IMR-90 (cell line): Measurements from ENCODE around the gene KIRREL1. TPM values are rescaled to one million over a fixed set of nuclear protein-coding genes. Genes with fewer than 3 reads are reported as not detected.

Experiments
- ATAC-seq: fragments of 200-7000 bp; cut with Tn5 transposase; 2 replicates; pipeline ENCODE4 v1.9.1; 2020; ENCODE audit warnings: low read depth, mild to moderate bottlenecking, moderate library complexity
- BruUV-seq: library from RNA; stranded (reverse); fragments of 400-500 nt; replicated peaks from 2 replicates; lab custom pipeline; 2021; lab: Mats Ljungman, UMichigan
- CTCF ChIA-PET: fragments of 300-600 bp; formaldehyde crosslinking; extraction: SDS; loops from one replicate; lab custom pipeline; 2021; ENCODE audit warnings: antibody characterized with exemption; lab: Yijun Ruan, JAX
- POLR2A ChIA-PET: fragments of 300-600 bp; sonication (Branson Sonifier 250); formaldehyde crosslinking; loops from one replicate; lab custom pipeline; 2022; ENCODE audit warnings: antibody characterized with exemption; ENCODE audit not compliant: unreplicated experiment; lab: Charles Lee
- DNase-seq: peaks from one replicate; pipeline ENCODE4 v3.0.0; 2013
- H2AFZ ChIP-seq: replicated peaks from 2 replicates; pipeline ENCODE3; 2013; ENCODE audit warnings: low read length, mild to moderate bottlenecking; ENCODE audit not compliant: poor library complexity
- H2AK5ac ChIP-seq: 2 replicates; pipeline ENCODE4 v1.6.1; 2013; ENCODE audit warnings: low read depth, low read length, inconsistent platforms
- H2AK9ac ChIP-seq: replicated peaks from 2 replicates; pipeline ENCODE3; 2013; ENCODE audit warnings: mild to moderate bottlenecking, low read depth, low read length, moderate library complexity; ENCODE audit not compliant: poor library complexity
- H2BK120ac ChIP-seq: 2 replicates; pipeline ENCODE4 v1.6.1; 2013; ENCODE audit warnings: low read depth, low read length, inconsistent platforms
- H2BK15ac ChIP-seq: 3 replicates; pipeline ENCODE4 v1.6.1; 2013; ENCODE audit warnings: low read depth, low read length, inconsistent platforms
- H2BK20ac ChIP-seq: 2 replicates; pipeline ENCODE4 v1.6.1; 2013; ENCODE audit warnings: low read depth, mild to moderate bottlenecking, inconsistent platforms, low read length, moderate library complexity
- H2BK5ac ChIP-seq: 2 replicates; pipeline ENCODE4 v1.6.1; 2013; ENCODE audit warnings: mild to moderate bottlenecking, low read depth, low read length, inconsistent platforms; ENCODE audit not compliant: poor library complexity, severe bottlenecking
- H3K14ac ChIP-seq: replicated peaks from 2 replicates; pipeline ENCODE4 v1.6.1; 2013; ENCODE audit warnings: low read depth, low read length, inconsistent platforms
- H3K18ac ChIP-seq: 2 replicates; pipeline ENCODE4 v1.6.1; 2013; ENCODE audit warnings: low read depth, low read length, control low read depth
- H3K23ac ChIP-seq: 2 replicates; pipeline ENCODE4 v1.6.1; 2013; ENCODE audit warnings: low read depth, low read length, inconsistent platforms
- H3K27ac ChIP-seq: 2 replicates; pipeline ENCODE4 v1.5.1; 2013; ENCODE audit warnings: mild to moderate bottlenecking, control low read depth, low read length; ENCODE audit not compliant: insufficient read depth
- H3K27me3 ChIP-seq: 2 replicates; pipeline ENCODE4 v1.6.1; 2013; ENCODE audit warnings: low read length; ENCODE audit not compliant: control insufficient read depth, insufficient read depth
- H3K36me3 ChIP-seq: 2 replicates; pipeline ENCODE4 v1.6.1; 2013; ENCODE audit warnings: low read length, mixed read lengths; ENCODE audit not compliant: control insufficient read depth, insufficient read depth
- H3K4ac ChIP-seq: 2 replicates; pipeline ENCODE4 v1.6.1; 2013; ENCODE audit warnings: low read depth, low read length, inconsistent platforms
- H3K4me1 ChIP-seq: 2 replicates; pipeline ENCODE4 v1.6.1; 2013; ENCODE audit warnings: low read length, mixed read lengths; ENCODE audit not compliant: control insufficient read depth, insufficient read depth
- H3K4me2 ChIP-seq: 2 replicates; pipeline ENCODE4 v1.6.1; 2013; ENCODE audit warnings: low read depth, mild to moderate bottlenecking, control low read depth, low read length, moderate library complexity
- H3K4me3 ChIP-seq: 2 replicates; pipeline ENCODE4 v1.5.1; 2013; ENCODE audit warnings: low read depth, mild to moderate bottlenecking, control low read depth, low read length, moderate library complexity; ENCODE audit not compliant: insufficient read depth
- H3K56ac ChIP-seq: 2 replicates; pipeline ENCODE4 v1.6.1; 2013; ENCODE audit warnings: low read length, inconsistent platforms; ENCODE audit not compliant: insufficient read depth; ENCODE audit errors: extremely low read depth
- H3K79me1 ChIP-seq, 2 experiments: 2 replicates each; pipeline ENCODE4 v1.6.1; 2013; ENCODE audit warnings: low read length in 2 of 2, inconsistent platforms in 1 of 2, low read depth in 1 of 2
- H3K9ac ChIP-seq: 2 replicates; pipeline ENCODE4 v1.6.1; 2013; ENCODE audit warnings: low read depth, low read length, control low read depth
- H3K9me1 ChIP-seq: 2 replicates; pipeline ENCODE4 v1.6.1; 2013; ENCODE audit warnings: low read length, inconsistent platforms; ENCODE audit not compliant: insufficient read depth
- H3K9me3 ChIP-seq: 2 replicates; pipeline ENCODE4 v1.6.1; 2013; ENCODE audit warnings: low read length; ENCODE audit not compliant: control insufficient read depth, insufficient read depth
- H4K20me1 ChIP-seq: 2 replicates; pipeline ENCODE4 v1.6.1; 2013; ENCODE audit warnings: low read length, inconsistent platforms; ENCODE audit not compliant: insufficient read depth
- H4K5ac ChIP-seq: 2 replicates; pipeline ENCODE4 v1.6.1; 2013; ENCODE audit warnings: mild to moderate bottlenecking, low read depth, low read length, control low read depth
- H4K8ac ChIP-seq, 2 experiments: 2 replicates each; pipeline ENCODE4 v1.6.1; 2013; ENCODE audit warnings: low read depth in 2 of 2, low read length in 2 of 2, control low read depth in 1 of 2, inconsistent platforms in 1 of 2
- H4K91ac ChIP-seq: 2 replicates; pipeline ENCODE4 v1.6.1; 2013; ENCODE audit warnings: low read depth, low read length, inconsistent platforms; ENCODE audit not compliant: insufficient read depth
- CEBPB ChIP-seq: IDR thresholded peaks from 2 replicates; pipeline ENCODE4 v1.6.1; 2012; ENCODE audit warnings: low read depth, low read length, improper control_type of control experiment
- CHD1 ChIP-seq: IDR thresholded peaks from 2 replicates; pipeline ENCODE4 v1.6.1; 2012; ENCODE audit warnings: low read depth, low read length, improper control_type of control experiment
- CTCF ChIP-seq: conservative IDR thresholded peaks from 2 replicates; pipeline ENCODE4 v1.5.1; 2012; ENCODE audit warnings: mild to moderate bottlenecking, low read depth, low read length, improper control_type of control experiment
- FOS ChIP-seq: fragments of 150-350 bp; IDR thresholded peaks from 2 replicates; pipeline ENCODE4 v1.6.1; 2016; ENCODE audit warnings: low read depth, low read length
- MAFK ChIP-seq: IDR thresholded peaks from 2 replicates; pipeline ENCODE4 v1.6.1; 2012; ENCODE audit warnings: low read depth, low read length, improper control_type of control experiment
- MAZ ChIP-seq: IDR thresholded peaks from 2 replicates; pipeline ENCODE4 v1.6.1; 2012; ENCODE audit warnings: low read depth, mild to moderate bottlenecking, low read length, improper control_type of control experiment, moderate library complexity, borderline replicate concordance
- MXI1 ChIP-seq: IDR thresholded peaks from 2 replicates; pipeline ENCODE4 v1.6.1; 2012; ENCODE audit warnings: low read depth, mild to moderate bottlenecking, low read length, moderate library complexity, borderline replicate concordance
- NFE2L2 ChIP-seq: fragments of 150-350 bp; IDR thresholded peaks from 2 replicates; pipeline ENCODE4 v1.6.1; 2016; ENCODE audit warnings: low read depth, mild to moderate bottlenecking, low read length
- POLR2A ChIP-seq: IDR thresholded peaks from 2 replicates; pipeline ENCODE4 v1.6.1; 2012; ENCODE audit warnings: mild to moderate bottlenecking, low read depth, low read length
- RAD21 ChIP-seq: IDR thresholded peaks from 2 replicates; pipeline ENCODE4 v1.6.1; 2012; ENCODE audit warnings: low read length, improper control_type of control experiment
- RCOR1 ChIP-seq: IDR thresholded peaks from 2 replicates; pipeline ENCODE4 v1.6.1; 2012; ENCODE audit warnings: mild to moderate bottlenecking, low read length, improper control_type of control experiment; ENCODE audit not compliant: insufficient replicate concordance
- RFX5 ChIP-seq: IDR thresholded peaks from 2 replicates; pipeline ENCODE4 v1.8.0; 2012; ENCODE audit warnings: low read depth, mild to moderate bottlenecking, low read length, moderate library complexity
- SMC3 ChIP-seq: fragments of 150-350 bp; IDR thresholded peaks from 2 replicates; pipeline ENCODE4 v1.6.1; 2016; ENCODE audit warnings: low read depth, mild to moderate bottlenecking, antibody characterized with exemption, low read length, moderate library complexity
- USF2 ChIP-seq: fragments of 150-350 bp; IDR thresholded peaks from 2 replicates; pipeline ENCODE4 v1.6.1; 2017; ENCODE audit warnings: mild to moderate bottlenecking, antibody characterized with exemption, low read length, low read depth
- WGBS, 2 experiments: methylation state at CpG; one replicate each; pipeline versions ENCODE4 v1.1.5 to v1.1.7; 2013; ENCODE audit warnings: missing lambda C conversion rate in 2 of 2; ENCODE audit not compliant: insufficient read length in 1 of 2; ENCODE audit errors: extremely low coverage in 2 of 2; 5-methylcytosine and 5-hydroxymethylcytosine counted together
- dilution Hi-C: fragments of 300-500 bp; cut with HindIII; formaldehyde crosslinking; loops from one replicate; pipeline ENCODE4 v1.14.3; 2018; ENCODE audit warnings: low sequenced_read_pairs; ENCODE audit not compliant: unreplicated experiment
- in situ Hi-C: fragments of 300-500 bp; cut with MboI; formaldehyde crosslinking; loops from 3 replicates; pipeline ENCODE4 v1.14.3; 2019; ENCODE audit warnings: low sequenced_read_pairs, inconsistent platforms, mixed read lengths
- intact Hi-C: fragments of 100-400 bp; cut with micrococcal nuclease; formaldehyde crosslinking; loops from 2 replicates; pipeline ENCODE4 v1.10.0; 2022
- polyA plus RNA-seq, 3 experiments: library from polyadenylated mRNA; depleted of rRNA; stranded (reverse); fragments of >200 nt; gene quantifications; 2 replicates each; pipeline ENCODE4 v1.2.3, GENCODE V29; 2012; ENCODE audit warnings: low replicate concordance in 1 of 3
- total RNA-seq: library from RNA; depleted of rRNA; stranded (reverse); fragments of >200 nt; gene quantifications from 2 replicates; pipeline ENCODE4 v1.2.3, GENCODE V29; 2012

Gene KIRREL1
- total and polyA plus RNA-seq, 2 of the 4 experiments (the other 2 are of a cell fraction), result 58.1 to 64.7 TPM

- no peak overlapping the region for H3K56ac ChIP-seq
- intact Hi-C loops (no loop called here), in situ Hi-C loops (no loop called here), dilution Hi-C loops (no loop called here)
- no peak overlapping the region for H3K27ac ChIP-seq
- DNase-seq (no peak), ATAC-seq (no peak)
- ChIA-PET CTCF (interaction anchor here (1.4 kb wide), 1 partner anchor 87 kb away, joined by 4 read pairs; no protein-coding TSS in a partner anchor), POLR2A (no interaction called here)
- peaks cover 58% of the 10 kb centered on the region for H4K20me1 ChIP-seq
- peaks cover 17% of the 10 kb centered on the region for H3K9me1 ChIP-seq
- peaks cover 2% of the 10 kb centered on the region; the same call in 1 of the 2 replicates for H3K4me1 ChIP-seq
- no peak overlapping the region for H2AFZ ChIP-seq
- no peak overlapping the region for H2BK20ac ChIP-seq
- H2BK15ac ChIP-seq, result no peak overlapping the region
- H3K4me2 ChIP-seq, result no peak overlapping the region
- H3K79me1 ChIP-seq, result peaks cover 50 to 75% of the 10 kb centered on the region in 2 experiments
- H3K4me3 ChIP-seq, result no peak overlapping the region
- no peak overlapping the region for H3K4ac ChIP-seq
- H4K5ac ChIP-seq, result no peak overlapping the region
- H4K91ac ChIP-seq, result no peak overlapping the region
- no TSS peak for BruUV-seq
- H3K27me3 ChIP-seq, result no peaks in the 10 kb centered on the region
- no peak overlapping the region for H3K18ac ChIP-seq
- H2AK9ac ChIP-seq, result no peak overlapping the region
- H3K36me3 ChIP-seq, result peaks cover 69% of the 10 kb centered on the region
- H2BK120ac ChIP-seq, result no peak overlapping the region
- no peak overlapping the region for H4K8ac ChIP-seq
- no peak overlapping the region for H3K14ac ChIP-seq
- TF ChIP-seq USF2, result no peak
- TF ChIP-seq CTCF, result no peak
- TF ChIP-seq CEBPB, result no peak
- TF ChIP-seq RAD21, result no peak
- TF ChIP-seq SMC3, result no peak
- no peak for TF ChIP-seq RCOR1
- no peak for TF ChIP-seq FOS
- no peak for TF ChIP-seq MAFK
- no peak for TF ChIP-seq MXI1
- no peak for TF ChIP-seq MAZ
- no peak for TF ChIP-seq POLR2A
- no peak for TF ChIP-seq CHD1
- no peak for TF ChIP-seq RFX5
- TF ChIP-seq NFE2L2, result no peak
- H2BK5ac ChIP-seq, result no peak overlapping the region
- H3K9me3 ChIP-seq, result no peaks in the 10 kb centered on the region
- WGBS, 2 experiments, result 100% methylated on average over 1 of the region's 4 CpGs; no CpG with 5 or more reads in 1 of the 2 experiments
- no peak overlapping the region for H3K9ac ChIP-seq
- no peak overlapping the region for H3K23ac ChIP-seq
- no peak overlapping the region for H2AK5ac ChIP-seq
Measured at GRCh38 chr1:158078569-158079080, 85.2 kb downstream of the KIRREL1 start.
